Natural killer cell (primary cell): ENCODE measurements around the gene CAPN9. TPM values are rescaled to one million over a fixed set of nuclear protein-coding genes. Genes with fewer than 3 reads are reported as not detected.

Experiments used
- ATAC-seq, 3 donors: fragments of 150-1000 bp in 2 of 3; fragments of 200-7000 bp in 1 of 3; cut with Tn5 transposase; 1 replicate in 1 of 3; 2 replicates in 2 of 3; pipeline ENCODE4 v1.10.0; 2021; ENCODE audit warnings: mild to moderate bottlenecking in 2 of 3, moderate library complexity in 2 of 3
- DNase-seq, 2 donors: peaks; one replicate each; pipeline versions ENCODE4 v3.0.0 to v3.0.0-alpha.2; 2013 to 2021; ENCODE audit warnings: mixed read lengths in 1 of 2
- H3K27ac ChIP-seq: one replicate; pipeline ENCODE4 v1.5.1; 2013; ENCODE audit warnings: mild to moderate bottlenecking, low read length
- H3K27me3 ChIP-seq: one replicate; pipeline ENCODE4 v1.6.1; 2013; ENCODE audit warnings: low read length; ENCODE audit not compliant: control insufficient read depth, insufficient read depth
- H3K36me3 ChIP-seq: one replicate; pipeline ENCODE4 v1.6.1; 2013; ENCODE audit warnings: low read length; ENCODE audit not compliant: control insufficient read depth, insufficient read depth
- H3K4me1 ChIP-seq: one replicate; pipeline ENCODE4 v1.6.1; 2013; ENCODE audit warnings: low read length; ENCODE audit not compliant: control insufficient read depth, insufficient read depth
- H3K4me3 ChIP-seq: one replicate; pipeline ENCODE4 v1.5.1; 2013; ENCODE audit warnings: low read length
- H3K9me3 ChIP-seq: one replicate; pipeline ENCODE4 v1.6.1; 2013; ENCODE audit warnings: low read length; ENCODE audit not compliant: control insufficient read depth, insufficient read depth
- H3K27ac Mint-ChIP-seq, 2 donors: one replicate each; pipeline ENCODE4 v1.8.0; 2022; ENCODE audit warnings: mild to moderate bottlenecking in 2 of 2, mixed read lengths in 2 of 2, moderate library complexity in 1 of 2
- H3K27me3 Mint-ChIP-seq, 2 donors: one replicate each; pipeline ENCODE4 v1.8.0; 2022; ENCODE audit warnings: low read depth in 2 of 2, mixed read lengths in 2 of 2
- H3K36me3 Mint-ChIP-seq: one replicate; pipeline ENCODE4 v1.8.0; 2022; ENCODE audit warnings: mixed read lengths
- H3K4me1 Mint-ChIP-seq, 2 donors: one replicate each; pipeline ENCODE4 v1.8.0; 2022; ENCODE audit warnings: mixed read lengths in 2 of 2
- H3K4me3 Mint-ChIP-seq: one replicate; pipeline ENCODE4 v1.8.0; 2022; ENCODE audit warnings: mild to moderate bottlenecking, moderate library complexity, mixed read lengths
- H3K9me3 Mint-ChIP-seq, 2 donors: one replicate each; pipeline ENCODE4 v1.8.0; 2022; ENCODE audit warnings: mixed read lengths in 2 of 2
- CTCF ChIP-seq: fragments of 200-600 bp; IDR thresholded peaks from one replicate; pipeline ENCODE4 v1.8.0; 2022; ENCODE audit warnings: antibody characterized with exemption
- WGBS: methylation state at CpG from one replicate; pipeline ENCODE4 v1.1.7; 2013; ENCODE audit warnings: missing lambda C conversion rate; ENCODE audit not compliant: insufficient coverage; 5-methylcytosine and 5-hydroxymethylcytosine counted together
- intact Hi-C: fragments of 100-400 bp; cut with micrococcal nuclease; formaldehyde crosslinking; loops from one replicate; pipeline ENCODE4 v1.14.2; 2022
- total RNA-seq, 4 donors: library from RNA; stranded (reverse); fragments of 120-200 nt in 1 of 4; gene quantifications; one replicate each; pipeline versions ENCODE4 v1.2.3 to v1.2.4, GENCODE V29; 2013 to 2022

Gene CAPN9
- total RNA-seq, 3 donors from 2014 or later (not counting 1 experiment from before 2014, with no cell fraction given) = not detected

GRCh38 chr1:230739564-230740290 is 7.5 kb upstream of the CAPN9 start:
- TF ChIP-seq CTCF = no peak
- no peaks in the 10 kb centered on the region for H3K36me3 ChIP-seq
- H3K9me3 ChIP-seq = no peaks in the 10 kb centered on the region
- Mint-ChIP-seq H3K27ac (no peak overlapping the region), H3K4me3 (no peak overlapping the region), H3K27me3 (peaks cover 9 to 16% of the 10 kb centered on the region in 2 donors), H3K4me1 (no peaks in the 10 kb centered on the region), H3K9me3 (no peaks in the 10 kb centered on the region), H3K36me3 (no peaks in the 10 kb centered on the region)
- 92% methylated on average over 12 of the region's 12 CpGs for WGBS
- no peak overlapping the region for H3K4me3 ChIP-seq
- H3K4me1 ChIP-seq = no peaks in the 10 kb centered on the region
- intact Hi-C loops = no loop called here
- ATAC-seq = no peak
- no peaks in the 10 kb centered on the region for H3K27me3 ChIP-seq
- DNase-seq = no peak
- no peak overlapping the region for H3K27ac ChIP-seq

- no peak for DNase-seq
Measured at GRCh38 chr1:230743899-230744298, 3.3 kb upstream of the CAPN9 start.

GRCh38 chr1:230744382-230744781 is 2.8 kb upstream of the CAPN9 start:
- Mint-ChIP-seq H3K27ac (no peak overlapping the region), H3K4me1 (no peaks in the 10 kb centered on the region), H3K4me3 (no peak overlapping the region), H3K27me3 (peaks cover 9 to 14% of the 10 kb centered on the region in 2 donors), H3K36me3 (no peaks in the 10 kb centered on the region), H3K9me3 (no peaks in the 10 kb centered on the region)
- WGBS = 73% methylated on average over 5 of the region's 5 CpGs
- H3K27me3 ChIP-seq = no peaks in the 10 kb centered on the region
- no peak overlapping the region for H3K27ac ChIP-seq
- H3K9me3 ChIP-seq = no peaks in the 10 kb centered on the region
- H3K4me1 ChIP-seq = no peaks in the 10 kb centered on the region
- intact Hi-C loops = no loop called here
- H3K4me3 ChIP-seq = no peak overlapping the region
- no peak for DNase-seq
- ATAC-seq = no peak
- TF ChIP-seq CTCF = no peak
- no peaks in the 10 kb centered on the region for H3K36me3 ChIP-seq

More at GRCh38 chr1:230743899-230744298, 3.3 kb upstream of the CAPN9 start:
- Histone ChIP-seq H3K27me3 (no peaks in the 10 kb centered on the region), H3K9me3 (no peaks in the 10 kb centered on the region), H3K36me3 (no peaks in the 10 kb centered on the region), H3K4me3 (no peak overlapping the region), H3K4me1 (no peaks in the 10 kb centered on the region), H3K27ac (no peak overlapping the region)
- peaks cover 10 to 14% of the 10 kb centered on the region in 2 donors for H3K27me3 Mint-ChIP-seq
- no peaks in the 10 kb centered on the region for H3K36me3 Mint-ChIP-seq
- ATAC-seq = no peak
- no peak for TF ChIP-seq CTCF
- intact Hi-C loops = no loop called here
- WGBS = 87% methylated on average over 2 of the region's 2 CpGs
- no peak overlapping the region for H3K27ac Mint-ChIP-seq
- H3K9me3 Mint-ChIP-seq = no peaks in the 10 kb centered on the region
- H3K4me1 Mint-ChIP-seq = no peaks in the 10 kb centered on the region
- H3K4me3 Mint-ChIP-seq = no peak overlapping the region

- Mint-ChIP-seq H3K9me3 (no peaks in the 10 kb centered on the region), H3K36me3 (no peaks in the 10 kb centered on the region), H3K27me3 (peaks cover 6 to 14% of the 10 kb centered on the region in 2 donors), H3K4me1 (no peaks in the 10 kb centered on the region), H3K27ac (no peak overlapping the region), H3K4me3 (no peak overlapping the region)
- H3K27ac ChIP-seq = no peak overlapping the region
- TF ChIP-seq CTCF = no peak
- ATAC-seq (no peak), DNase-seq (no peak)
- no peak overlapping the region for H3K4me3 ChIP-seq
- H3K27me3 ChIP-seq = no peaks in the 10 kb centered on the region
- no peaks in the 10 kb centered on the region for H3K36me3 ChIP-seq
- intact Hi-C loops = no loop called here
- H3K4me1 ChIP-seq = no peaks in the 10 kb centered on the region
- no peaks in the 10 kb centered on the region for H3K9me3 ChIP-seq
- 80% methylated on average over 3 of the region's 3 CpGs for WGBS
Measured at GRCh38 chr1:230745071-230745470, 2.1 kb upstream of the CAPN9 start.
